Epithelial cell of esophagus (primary cell): ENCODE results near the gene KCNK13.
"Not testable (repeated sequence)": the region's sequence is repeated elsewhere in the genome, so short reads cannot be mapped to it uniquely, and the experiment has no call there.

Experiments
- DNase-seq: peaks from one replicate; pipeline ENCODE4 v3.0.0; 2010; ENCODE audit warnings: low read depth
- H3K4me3 ChIP-seq: 2 replicates; pipeline ENCODE4 v1.5.1; 2011; ENCODE audit warnings: mild to moderate bottlenecking, low read length, control low read depth
- CTCF ChIP-seq: IDR thresholded peaks from 2 replicates; pipeline ENCODE4 v1.5.1; 2011; ENCODE audit warnings: low read depth, mild to moderate bottlenecking, low read length, control low read depth, inconsistent platforms; ENCODE audit not compliant: insufficient read depth; ENCODE audit errors: missing control alignments

Gene KCNK13

DNA sequence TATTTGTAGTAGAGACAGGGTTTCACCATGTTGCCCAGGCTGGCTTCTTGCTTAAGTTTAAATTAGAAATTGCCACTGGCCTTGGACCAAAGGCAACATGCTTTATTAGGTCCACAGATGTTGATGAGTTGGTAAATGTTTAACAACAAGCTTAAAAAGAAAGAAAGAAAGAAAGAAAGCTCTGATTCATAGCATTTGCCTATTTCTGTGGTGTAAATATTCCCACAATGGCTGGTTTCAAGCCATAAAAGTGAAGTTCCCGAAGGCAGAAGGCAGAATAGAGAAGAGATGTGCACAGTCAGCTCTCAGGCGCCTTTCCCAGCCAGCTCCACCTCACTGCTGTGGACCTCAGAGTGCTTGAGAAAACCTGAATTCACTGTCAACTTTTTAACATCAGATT lies 26.4 kb downstream of the KCNK13 start:
- no peak for DNase-seq
- TF ChIP-seq CTCF, result no peak

DNA sequence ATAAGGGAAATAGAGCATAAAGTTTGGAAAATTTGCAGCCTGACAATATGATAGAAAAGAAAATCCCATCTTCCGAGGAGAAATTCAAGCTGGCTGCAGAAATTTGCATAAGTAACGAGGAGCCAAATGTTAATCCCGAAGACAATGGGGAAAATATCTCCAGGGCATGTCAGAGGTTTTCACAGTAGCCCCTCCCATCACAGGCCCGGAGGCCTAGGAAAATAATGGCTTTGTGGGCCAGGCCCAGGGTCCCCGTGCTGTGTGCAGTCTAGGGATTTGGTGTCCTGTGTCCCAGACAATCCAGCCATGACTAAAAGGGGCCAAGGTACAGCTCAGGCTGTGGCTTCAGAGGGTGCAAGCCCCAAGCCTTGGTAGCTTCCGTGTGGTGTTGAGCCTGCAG lies 27.7 kb downstream of the KCNK13 start:
- DNase-seq, H3K4me3 ChIP-seq: not testable (repeated sequence)

More for the DNA sequence above, 26.4 kb downstream of the KCNK13 start:
- no peak overlapping the region for H3K4me3 ChIP-seq

DNA sequence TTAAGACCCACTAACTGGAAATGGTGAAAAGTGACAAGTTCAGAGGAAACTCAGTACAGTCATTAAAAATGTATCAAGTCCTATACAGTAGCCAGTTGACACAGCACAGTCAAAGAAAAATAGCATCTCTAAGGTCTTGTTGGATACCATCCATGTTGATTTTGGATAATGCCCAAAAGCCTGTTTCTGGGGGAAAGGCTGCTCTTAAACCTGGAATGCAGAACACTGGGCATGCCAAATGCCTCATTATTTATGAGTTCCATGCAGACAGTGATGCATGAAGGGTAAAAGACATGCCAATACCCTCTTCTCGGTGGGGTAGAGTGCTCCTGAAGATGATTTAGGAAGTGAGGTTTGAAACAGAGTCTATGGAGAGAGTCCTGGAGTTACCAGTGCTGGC lies 29.6 kb downstream of the KCNK13 start:
- no peak for TF ChIP-seq CTCF
- no peak overlapping the region for H3K4me3 ChIP-seq
- DNase-seq, result no peak

DNA sequence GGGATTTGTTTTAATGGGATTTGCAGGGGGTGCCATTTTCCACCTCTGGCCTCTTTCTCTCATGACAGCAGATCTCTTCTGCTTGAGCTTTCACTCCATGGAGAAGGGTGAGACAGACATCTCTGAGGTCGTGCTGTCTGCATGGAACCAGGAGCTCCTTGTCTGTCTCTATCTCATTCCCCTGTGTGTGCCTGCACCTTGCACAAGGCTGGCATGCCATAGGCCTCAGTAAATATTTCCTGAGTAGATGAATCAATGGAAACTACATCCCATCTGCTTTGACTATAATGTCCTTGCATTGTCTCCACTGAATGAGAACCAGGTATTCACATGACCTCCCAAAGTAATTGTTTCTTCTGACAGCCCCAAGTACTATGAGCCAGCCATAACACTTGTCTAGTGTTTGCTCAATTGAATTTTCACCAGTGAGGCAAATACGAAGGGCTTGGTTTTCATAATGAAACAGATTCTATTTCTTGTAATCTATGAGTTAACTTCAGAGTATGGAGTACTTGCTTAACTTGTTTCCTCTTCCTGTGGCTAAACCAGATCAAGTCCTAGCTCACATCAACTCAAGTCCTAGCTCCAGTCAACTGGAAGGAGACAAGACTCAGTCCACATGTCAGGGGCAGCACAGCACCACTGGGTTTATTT lies 32.3 kb downstream of the KCNK13 start:
- no peak for TF ChIP-seq CTCF
- no peak overlapping the region for H3K4me3 ChIP-seq
- DNase-seq, result peak; percentile 72

DNA sequence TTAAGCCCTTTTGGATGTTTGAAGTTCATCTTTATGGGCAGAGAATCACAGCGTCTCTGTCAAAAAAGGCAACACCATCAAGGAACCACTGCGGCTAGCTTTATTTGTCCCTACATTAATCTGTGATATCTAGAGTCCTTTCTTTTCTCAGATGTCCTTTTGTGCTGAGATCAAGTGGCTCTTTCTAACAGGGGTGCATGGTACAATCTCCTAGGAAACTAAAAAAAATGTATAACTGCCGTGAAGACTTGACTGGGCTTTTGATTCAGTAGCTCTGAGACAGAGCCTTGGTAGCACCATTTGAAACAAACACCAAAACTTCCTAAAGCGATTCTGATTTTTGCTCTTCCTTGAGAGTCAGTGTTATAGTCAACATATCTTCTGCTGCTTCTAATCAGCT lies 33.3 kb downstream of the KCNK13 start:
- TF ChIP-seq CTCF, result no peak
- no peak for DNase-seq
- H3K4me3 ChIP-seq, result no peak overlapping the region

- DNase-seq, result no peak
- no peak for TF ChIP-seq CTCF
These were observed 34.8 kb downstream of the KCNK13 start for GRCh38 chr14:90096566-90096965.

DNA sequence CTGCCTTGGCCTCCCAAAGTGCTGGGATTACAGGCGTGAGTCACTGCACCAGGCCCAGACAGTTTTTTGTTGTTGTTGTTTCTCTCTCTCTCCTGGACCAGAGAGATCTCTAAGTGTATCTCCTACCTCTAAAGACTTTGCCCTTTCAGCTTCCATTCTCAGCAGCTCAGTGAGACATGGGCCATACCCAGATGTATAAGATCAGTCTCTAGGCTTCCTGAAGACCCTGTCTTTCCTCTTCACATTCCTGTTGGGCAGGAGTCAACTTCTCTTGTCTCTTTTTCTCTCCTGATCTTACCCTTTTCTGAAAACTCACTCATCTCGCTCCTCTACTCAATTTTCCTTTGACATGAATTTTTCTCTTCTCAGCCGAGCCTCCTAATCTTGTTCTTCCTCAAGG lies 42.0 kb downstream of the KCNK13 start:
- no peak for TF ChIP-seq CTCF
- no peak overlapping the region for H3K4me3 ChIP-seq
- DNase-seq, result peak; percentile 60

More at GRCh38 chr14:90096566-90096965, 34.8 kb downstream of the KCNK13 start:
- H3K4me3 ChIP-seq, result no peak overlapping the region
